Smooth muscle cell (in vitro differentiated cells): ENCODE data around the gene RALY. TPM values are rescaled to one million over a fixed set of nuclear protein-coding genes. Genes with fewer than 3 reads are reported as not detected.

Source experiments
- DNase-seq: peaks from one replicate; lab custom pipeline; 2025; ENCODE audit not compliant: unreplicated experiment; lab: John Stamatoyannopoulos, UW
- H2AFZ ChIP-seq: fragments of 200-600 bp; sonication (generic); 2 replicates; pipeline ENCODE4 v1.6.0; 2016; ENCODE audit warnings: antibody characterized with exemption, low read depth, mild to moderate bottlenecking
- H3F3A ChIP-seq: fragments of 200-600 bp; sonication (generic); 2 replicates; pipeline ENCODE4 v1.6.0; 2017; ENCODE audit warnings: antibody characterized with exemption, low read depth
- H3K27ac ChIP-seq: fragments of 200-600 bp; sonication (generic); 2 replicates; pipeline ENCODE4 v1.5.1; 2016; ENCODE audit warnings: low read depth, mild to moderate bottlenecking
- H3K27me3 ChIP-seq: fragments of 200-600 bp; sonication (generic); 2 replicates; pipeline ENCODE4 v1.6.1; 2016; ENCODE audit warnings: low read depth, mild to moderate bottlenecking
- H3K36me3 ChIP-seq: fragments of 200-600 bp; sonication (generic); 2 replicates; pipeline ENCODE4 v1.5.1; 2016; ENCODE audit warnings: low read depth
- H3K4me1 ChIP-seq: fragments of 200-600 bp; sonication (generic); 2 replicates; pipeline ENCODE4 v1.5.1; 2016; ENCODE audit warnings: low read depth
- H3K4me2 ChIP-seq: fragments of 200-600 bp; sonication (generic); 2 replicates; pipeline ENCODE4 v1.6.0; 2016; ENCODE audit warnings: mild to moderate bottlenecking
- H3K4me3 ChIP-seq: fragments of 200-600 bp; sonication (generic); 2 replicates; pipeline ENCODE4 v1.5.1; 2016; ENCODE audit warnings: mild to moderate bottlenecking
- H3K79me2 ChIP-seq: fragments of 200-600 bp; sonication (generic); 2 replicates; pipeline ENCODE4 v1.6.0; 2016; ENCODE audit warnings: low read depth, mild to moderate bottlenecking
- H3K9ac ChIP-seq: fragments of 200-600 bp; sonication (generic); 2 replicates; pipeline ENCODE4 v1.6.0; 2016; ENCODE audit warnings: low read depth
- H3K9me3 ChIP-seq: fragments of 200-600 bp; sonication (generic); replicated peaks from 2 replicates; pipeline ENCODE4 v1.5.1; 2016; ENCODE audit warnings: low read depth
- H4K20me1 ChIP-seq: fragments of 200-600 bp; sonication (generic); 2 replicates; pipeline ENCODE4 v1.6.0; 2016; ENCODE audit warnings: low read depth
- CTCF ChIP-seq: fragments of 200-600 bp; sonication (generic); IDR thresholded peaks from 2 replicates; pipeline ENCODE4 v1.5.1; 2017; ENCODE audit warnings: borderline replicate concordance, mild to moderate bottlenecking, antibody characterized with exemption; ENCODE audit not compliant: insufficient read depth, poor library complexity, severe bottlenecking
- WGBS: methylation state at CpG from one replicate; pipeline ENCODE4 v1.1.7; 2016; ENCODE audit warnings: low lambda C conversion rate; 5-methylcytosine and 5-hydroxymethylcytosine counted together
- polyA plus RNA-seq: library from polyadenylated mRNA; unstranded; fragments of >200 nt; fragmentation: Nextera tagmentation; extraction: Ambion mirVana; gene quantifications from 2 replicates; pipeline ENCODE4 v1.2.1, GENCODE V29; 2016
- total RNA-seq: library from RNA; depleted of rRNA; stranded (reverse); fragments of >200 nt; gene quantifications from 2 replicates; pipeline ENCODE4 v1.2.3, GENCODE V29; 2014

The RALY gene
- total and polyA plus RNA-seq, 2 experiments from 2014 or later = 99.7 to 218 TPM

GRCh38 chr20:34047917-34048316 is 54.2 kb downstream of the RALY start:
- no peak overlapping the region for H3K9ac ChIP-seq
- 89% methylated on average over 4 of the region's 4 CpGs for WGBS
- H2AFZ ChIP-seq = no peak overlapping the region
- no peak overlapping the region for H3K4me2 ChIP-seq
- no peaks in the 10 kb centered on the region for H3K36me3 ChIP-seq
- DNase-seq = no peak
- H4K20me1 ChIP-seq = peaks cover 100% of the 10 kb centered on the region
- no peaks in the 10 kb centered on the region for H3F3A ChIP-seq
- no peaks in the 10 kb centered on the region for H3K27me3 ChIP-seq
- no peaks in the 10 kb centered on the region for H3K9me3 ChIP-seq
- TF ChIP-seq CTCF = no peak
- peaks cover 94% of the 10 kb centered on the region for H3K79me2 ChIP-seq
- H3K27ac ChIP-seq = no peak overlapping the region
- no peak overlapping the region for H3K4me3 ChIP-seq
- no peaks in the 10 kb centered on the region for H3K4me1 ChIP-seq

- no peak overlapping the region for H3K4me3 ChIP-seq
- no peak overlapping the region for H2AFZ ChIP-seq
- no peak overlapping the region for H3K27ac ChIP-seq
- no peaks in the 10 kb centered on the region for H3K9me3 ChIP-seq
- H3K79me2 ChIP-seq = peaks cover 93% of the 10 kb centered on the region
- no peak overlapping the region for H3K9ac ChIP-seq
- H3F3A ChIP-seq = no peaks in the 10 kb centered on the region
- peaks cover 100% of the 10 kb centered on the region for H4K20me1 ChIP-seq
- DNase-seq = no peak
- TF ChIP-seq CTCF = no peak
- WGBS = 91% methylated on average over 1 of the region's 1 CpG
- H3K4me1 ChIP-seq = no peaks in the 10 kb centered on the region
- H3K27me3 ChIP-seq = no peaks in the 10 kb centered on the region
- H3K4me2 ChIP-seq = no peak overlapping the region
- no peaks in the 10 kb centered on the region for H3K36me3 ChIP-seq
These were observed 55.7 kb downstream of the RALY start for GRCh38 chr20:34049389-34049788.

GRCh38 chr20:34049897-34050695 is 56.4 kb downstream of the RALY start:
- H3K4me3 ChIP-seq = no peak overlapping the region
- DNase-seq = no peak
- H3K79me2 ChIP-seq = peaks cover 93% of the 10 kb centered on the region
- H3K36me3 ChIP-seq = no peaks in the 10 kb centered on the region
- no peak overlapping the region for H3K9ac ChIP-seq
- 83% methylated on average over 4 of the region's 4 CpGs for WGBS
- no peak overlapping the region for H3K27ac ChIP-seq
- H4K20me1 ChIP-seq = peaks cover 100% of the 10 kb centered on the region
- no peak for TF ChIP-seq CTCF
- no peaks in the 10 kb centered on the region for H3K27me3 ChIP-seq
- H3K4me1 ChIP-seq = peaks cover 4% of the 10 kb centered on the region
- H3K4me2 ChIP-seq = no peak overlapping the region
- H3K9me3 ChIP-seq = no peaks in the 10 kb centered on the region
- no peaks in the 10 kb centered on the region for H3F3A ChIP-seq
- no peak overlapping the region for H2AFZ ChIP-seq

- no peak for DNase-seq
- peaks cover 93% of the 10 kb centered on the region for H3K79me2 ChIP-seq
- H4K20me1 ChIP-seq = peaks cover 100% of the 10 kb centered on the region
- no peaks in the 10 kb centered on the region for H3K27me3 ChIP-seq
- no peak overlapping the region for H3K4me2 ChIP-seq
- H3K9me3 ChIP-seq = no peaks in the 10 kb centered on the region
- WGBS = 95% methylated on average over 2 of the region's 2 CpGs
- H3K27ac ChIP-seq = no peak overlapping the region
- peaks cover 6% of the 10 kb centered on the region for H3K4me1 ChIP-seq
- TF ChIP-seq CTCF = no peak
- H3K36me3 ChIP-seq = no peaks in the 10 kb centered on the region
- no peak overlapping the region for H3K4me3 ChIP-seq
- H2AFZ ChIP-seq = no peak overlapping the region
- H3F3A ChIP-seq = no peaks in the 10 kb centered on the region
- H3K9ac ChIP-seq = no peak overlapping the region
These were observed 58.7 kb downstream of the RALY start for GRCh38 chr20:34052414-34052813.
